Astrocyte of the spinal cord (primary cell): ENCODE measurements around the gene YEATS2.

Source experiments
- DNase-seq: peaks from one replicate; pipeline ENCODE4 v3.0.0; 2011; ENCODE audit warnings: low read depth, low spot score
- H3K4me3 ChIP-seq: 2 replicates; pipeline ENCODE4 v1.5.1; 2011; ENCODE audit warnings: low read depth, mild to moderate bottlenecking, low read length, moderate library complexity
- CTCF ChIP-seq: IDR thresholded peaks from 2 replicates; pipeline ENCODE4 v1.5.1; 2012; ENCODE audit warnings: low read depth, mild to moderate bottlenecking, low read length, inconsistent platforms
- in situ Hi-C: cut with HindIII; loops from 2 replicates; pipeline ENCODE4 v1.10.0; 2017; ENCODE audit warnings: low sequenced_read_pairs

Gene YEATS2

GRCh38 chr3:183828538-183828870, 130.9 kb downstream of the YEATS2 start:
- no peak for TF ChIP-seq CTCF
- in situ Hi-C loops = no loop called here
- DNase-seq = no peak
- H3K4me3 ChIP-seq = no peak overlapping the region

GRCh38 chr3:183829466-183829865, 131.9 kb downstream of the YEATS2 start:
- DNase-seq = no peak
- in situ Hi-C loops = no loop called here
- no peak for TF ChIP-seq CTCF
- H3K4me3 ChIP-seq = no peak overlapping the region

GRCh38 chr3:183830187-183830586, 132.6 kb downstream of the YEATS2 start:
- TF ChIP-seq CTCF = no peak
- in situ Hi-C loops = no loop called here
- no peak overlapping the region for H3K4me3 ChIP-seq
- no peak for DNase-seq

- no peak overlapping the region for H3K4me3 ChIP-seq
- no peak for DNase-seq
- no peak for TF ChIP-seq CTCF
- in situ Hi-C loops = no loop called here
Measured at GRCh38 chr3:183833516-183833915, 135.9 kb downstream of the YEATS2 start.

GRCh38 chr3:183837390-183837789, 139.8 kb downstream of the YEATS2 start:
- no peak for TF ChIP-seq CTCF
- DNase-seq = no peak
- in situ Hi-C loops = no loop called here
- H3K4me3 ChIP-seq = no peak overlapping the region

GRCh38 chr3:183837894-183838293, 140.3 kb downstream of the YEATS2 start:
- DNase-seq = no peak
- in situ Hi-C loops = no loop called here
- H3K4me3 ChIP-seq = no peak overlapping the region
- no peak for TF ChIP-seq CTCF

GRCh38 chr3:183839751-183840150, 142.2 kb downstream of the YEATS2 start:
- TF ChIP-seq CTCF = no peak
- in situ Hi-C loops = no loop called here
- H3K4me3 ChIP-seq = no peak overlapping the region
- DNase-seq = no peak
